PFSK-1 (cell line): ENCODE results near the gene MATN1.

Source experiments
- FOXP2 ChIP-seq: optimal IDR thresholded peaks from 2 replicates; pipeline ENCODE3; 2011; ENCODE audit warnings: borderline replicate concordance, control low read depth, inconsistent platforms; ENCODE audit not compliant: insufficient read depth; ENCODE audit errors: extremely low read length, extremely low read depth
- POLR2AphosphoS5 ChIP-seq: IDR thresholded peaks from 2 replicates; pipeline ENCODE4 v1.6.1; 2012; ENCODE audit warnings: low read depth, mild to moderate bottlenecking, control low read depth, low read length, moderate library complexity
- SIN3A ChIP-seq: IDR thresholded peaks from 2 replicates; pipeline ENCODE4 v1.6.1; 2012; ENCODE audit warnings: mild to moderate bottlenecking, low read length, moderate library complexity, borderline replicate concordance; ENCODE audit not compliant: insufficient read depth
- TAF1 ChIP-seq: IDR thresholded peaks from 2 replicates; pipeline ENCODE4 v1.6.1; 2012; ENCODE audit warnings: low read length, control low read depth, borderline replicate concordance; ENCODE audit not compliant: insufficient read depth
- TF ChIP-seq, protein P1 (sequence below), 2 experiments: IDR thresholded peaks; 2 replicates each; pipeline versions ENCODE4 v1.6.1 to v1.8.0; 2011 to 2012; ENCODE audit warnings: low read depth in 2 of 2, low read length in 2 of 2, control low read depth in 1 of 2, inconsistent platforms in 1 of 2, mild to moderate bottlenecking in 1 of 2, moderate library complexity in 1 of 2; ENCODE audit not compliant: insufficient read depth in 1 of 2

Gene MATN1

DNA sequence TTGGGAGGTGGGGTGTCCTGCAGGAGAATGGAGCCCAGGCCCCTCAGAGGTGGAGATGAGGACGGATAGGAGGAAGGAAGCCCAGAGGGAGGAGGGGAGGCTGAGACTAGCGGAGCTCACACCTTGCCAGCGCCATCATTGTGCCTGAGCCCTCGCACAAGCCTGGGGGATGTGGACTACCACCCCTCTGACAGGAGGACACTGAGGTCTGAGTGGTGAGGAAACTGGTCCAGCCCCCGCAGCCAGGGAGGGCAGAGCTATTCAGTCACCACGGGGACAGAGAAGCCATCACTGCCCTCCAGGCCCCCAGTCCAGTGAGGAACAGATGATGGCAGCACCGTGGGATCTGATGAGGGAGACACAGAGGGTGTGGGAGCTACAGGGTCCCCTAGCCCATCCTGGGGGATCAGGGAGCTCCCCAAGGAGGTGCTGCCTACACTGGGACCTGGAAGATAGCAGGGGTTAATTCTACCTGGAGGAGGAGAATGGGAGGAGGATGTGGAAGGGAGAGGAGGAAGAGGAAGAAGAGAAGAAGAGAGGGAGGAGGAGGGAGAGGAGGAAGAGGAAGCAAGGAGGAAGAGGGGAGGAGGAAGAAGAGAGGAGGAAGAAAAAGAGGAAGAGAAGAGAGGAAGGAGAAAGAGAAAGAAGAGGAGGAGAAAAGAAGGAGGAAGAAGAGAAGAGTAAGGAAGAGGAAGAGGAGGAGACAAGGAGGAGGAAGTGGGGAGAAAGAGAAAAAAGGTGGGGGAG is 31.0 kb downstream of the MATN1 start:
- no peak for TF ChIP-seq FOXP2
- TF ChIP-seq TAF1, result no peak
- TF ChIP-seq, protein P1, sequence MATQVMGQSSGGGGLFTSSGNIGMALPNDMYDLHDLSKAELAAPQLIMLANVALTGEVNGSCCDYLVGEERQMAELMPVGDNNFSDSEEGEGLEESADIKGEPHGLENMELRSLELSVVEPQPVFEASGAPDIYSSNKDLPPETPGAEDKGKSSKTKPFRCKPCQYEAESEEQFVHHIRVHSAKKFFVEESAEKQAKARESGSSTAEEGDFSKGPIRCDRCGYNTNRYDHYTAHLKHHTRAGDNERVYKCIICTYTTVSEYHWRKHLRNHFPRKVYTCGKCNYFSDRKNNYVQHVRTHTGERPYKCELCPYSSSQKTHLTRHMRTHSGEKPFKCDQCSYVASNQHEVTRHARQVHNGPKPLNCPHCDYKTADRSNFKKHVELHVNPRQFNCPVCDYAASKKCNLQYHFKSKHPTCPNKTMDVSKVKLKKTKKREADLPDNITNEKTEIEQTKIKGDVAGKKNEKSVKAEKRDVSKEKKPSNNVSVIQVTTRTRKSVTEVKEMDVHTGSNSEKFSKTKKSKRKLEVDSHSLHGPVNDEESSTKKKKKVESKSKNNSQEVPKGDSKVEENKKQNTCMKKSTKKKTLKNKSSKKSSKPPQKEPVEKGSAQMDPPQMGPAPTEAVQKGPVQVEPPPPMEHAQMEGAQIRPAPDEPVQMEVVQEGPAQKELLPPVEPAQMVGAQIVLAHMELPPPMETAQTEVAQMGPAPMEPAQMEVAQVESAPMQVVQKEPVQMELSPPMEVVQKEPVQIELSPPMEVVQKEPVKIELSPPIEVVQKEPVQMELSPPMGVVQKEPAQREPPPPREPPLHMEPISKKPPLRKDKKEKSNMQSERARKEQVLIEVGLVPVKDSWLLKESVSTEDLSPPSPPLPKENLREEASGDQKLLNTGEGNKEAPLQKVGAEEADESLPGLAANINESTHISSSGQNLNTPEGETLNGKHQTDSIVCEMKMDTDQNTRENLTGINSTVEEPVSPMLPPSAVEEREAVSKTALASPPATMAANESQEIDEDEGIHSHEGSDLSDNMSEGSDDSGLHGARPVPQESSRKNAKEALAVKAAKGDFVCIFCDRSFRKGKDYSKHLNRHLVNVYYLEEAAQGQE (IDR thresholded peaks at IDR 0.05; ENCODE audit: insufficient read depth in 1 of 2, low read depth in 2 of 2, low read length in 2 of 2), result no peak
- no peak for TF ChIP-seq SIN3A
- TF ChIP-seq POLR2AphosphoS5, result no peak

DNA sequence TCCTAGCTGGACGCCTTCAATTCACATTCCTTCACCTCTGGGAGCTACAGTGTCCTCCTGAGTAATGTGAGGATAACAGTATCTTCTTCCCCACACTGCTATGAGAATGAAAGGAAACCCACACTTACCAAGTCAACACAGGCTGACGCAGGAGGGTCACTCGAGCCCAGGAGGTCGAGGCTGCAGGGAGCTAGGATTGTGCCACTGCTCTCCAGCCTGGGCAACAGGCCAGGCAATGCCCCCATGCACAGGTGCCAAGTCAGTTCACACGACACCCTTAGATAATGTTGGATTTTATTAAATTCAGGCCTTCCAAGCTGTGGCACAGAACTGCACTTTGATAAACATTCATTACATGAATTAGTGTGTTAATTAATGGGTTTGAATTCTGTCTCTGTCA is 31.9 kb downstream of the MATN1 start:
- no peak for TF ChIP-seq FOXP2
- TF ChIP-seq, protein P1 (IDR thresholded peaks at IDR 0.05; ENCODE audit: insufficient read depth in 1 of 2, low read depth in 2 of 2, low read length in 2 of 2), result no peak
- TF ChIP-seq TAF1, result no peak
- no peak for TF ChIP-seq SIN3A
- no peak for TF ChIP-seq POLR2AphosphoS5

DNA sequence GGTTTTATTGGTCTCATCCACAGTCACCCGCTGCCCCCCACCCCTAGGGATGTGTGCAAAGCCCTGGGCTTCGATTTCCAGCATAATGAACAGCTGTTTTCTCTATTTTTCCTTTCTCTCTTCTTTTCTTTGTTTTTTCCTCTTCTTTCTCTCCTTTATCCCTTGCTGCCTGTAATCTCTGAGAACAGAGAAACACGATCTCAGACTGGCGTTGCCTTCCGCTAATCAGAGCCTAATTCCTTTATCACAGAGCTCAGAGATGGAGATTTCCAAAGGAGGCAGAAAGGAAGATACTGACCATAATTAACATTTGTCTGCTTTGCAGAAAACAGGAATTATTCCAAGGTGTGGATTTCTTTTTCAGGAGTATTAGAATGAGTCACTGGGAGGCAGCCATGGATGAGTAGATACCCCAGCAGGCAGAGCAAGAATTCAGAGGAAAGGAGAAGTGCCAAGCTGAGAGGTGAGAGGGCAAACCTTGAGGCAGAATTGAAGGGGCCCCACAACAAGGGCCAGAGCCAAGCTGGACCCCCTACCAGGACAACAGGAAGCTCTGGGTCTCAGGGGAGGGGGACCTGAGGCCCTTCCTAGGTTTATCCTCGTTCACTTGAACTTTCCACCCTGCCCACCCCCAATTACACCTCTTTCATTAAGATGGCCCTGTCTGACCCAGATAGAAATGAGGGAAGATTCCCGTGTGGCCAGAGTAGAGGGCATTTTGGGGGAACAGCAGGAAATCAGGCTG is 33.3 kb downstream of the MATN1 start:
- TF ChIP-seq SIN3A, result no peak
- no peak for TF ChIP-seq POLR2AphosphoS5
- TF ChIP-seq, protein P1 (IDR thresholded peaks at IDR 0.05; ENCODE audit: insufficient read depth in 1 of 2, low read depth in 2 of 2, low read length in 2 of 2), result no peak

DNA sequence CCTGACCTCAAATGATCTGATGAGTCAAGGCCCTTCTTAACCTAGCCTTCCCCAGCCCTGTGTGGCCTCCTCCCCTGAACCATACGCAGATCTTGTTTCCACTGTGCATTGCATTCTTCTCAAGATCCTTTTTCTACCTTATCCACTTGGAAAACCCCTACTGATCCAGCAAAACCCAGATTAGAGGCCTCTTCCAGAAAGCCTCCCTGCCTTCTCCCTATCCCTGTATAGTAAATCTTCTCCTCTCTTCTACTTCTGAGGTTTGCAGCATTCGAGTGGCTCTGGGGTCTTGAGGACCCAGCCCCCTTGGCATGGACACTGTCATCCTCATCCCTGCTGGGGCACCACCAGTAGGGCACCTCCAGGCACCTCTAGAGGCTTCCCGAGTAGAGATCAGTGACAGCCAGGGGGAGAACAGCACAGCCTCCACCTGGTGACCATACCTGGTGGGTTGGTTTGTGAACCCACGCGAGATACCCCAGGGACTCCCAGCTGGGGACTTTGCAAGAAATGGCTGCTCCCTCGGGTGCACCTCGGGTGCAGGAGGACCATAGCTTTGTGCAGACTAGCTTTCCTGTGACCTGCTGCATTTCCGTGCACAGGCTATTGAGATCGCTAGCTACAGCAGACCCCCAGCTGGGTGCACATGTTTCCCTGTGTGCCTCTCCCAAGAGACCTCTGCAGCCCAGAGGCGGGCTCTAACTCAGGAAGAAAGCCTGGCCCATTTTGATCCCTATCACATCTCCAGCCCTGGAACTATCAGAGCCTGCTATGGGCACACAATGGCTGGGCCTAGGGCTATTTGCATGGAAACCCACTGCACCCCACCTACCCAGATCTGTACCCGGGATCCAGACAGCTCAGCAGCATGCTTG is 34.2 kb downstream of the MATN1 start:
- TF ChIP-seq SIN3A, result no peak
- TF ChIP-seq, protein P1 (IDR thresholded peaks at IDR 0.05; ENCODE audit: insufficient read depth in 1 of 2, low read depth in 2 of 2, low read length in 2 of 2), result no peak
- no peak for TF ChIP-seq FOXP2
- no peak for TF ChIP-seq POLR2AphosphoS5
- TF ChIP-seq TAF1, result no peak
